Measurements from ENCODE around the gene SLC35E2B. TPM values are rescaled to one million over a fixed set of nuclear protein-coding genes. Genes with fewer than 3 reads are reported as not detected.
A peak's percentile ranks its signal among the peaks of the same experiment; 100 is the strongest.
"Not testable (repeated sequence)": the region's sequence is repeated elsewhere in the genome, so short reads cannot be mapped to it uniquely, and the experiment has no call there.

Gene SLC35E2B
- polyA plus RNA-seq (ENCODE audit: insufficient read depth in 1 of 5, insufficient read length in 5 of 5, low replicate concordance in 1 of 5) = 10 to 100 TPM; 60.4 to 95.1 (median 90.0) TPM
- long read RNA-seq, donor 1, full-length matches to known transcripts = 17 of 34 reads
- long read RNA-seq, donor 1, partial matches to known transcripts = 12 of 34 reads
- long read RNA-seq, donor 1, other reads (novel, unspliced or antisense) = 5 of 34 reads
- long read RNA-seq, donor 2, full-length matches to known transcripts = 4 of 4 reads
- long read RNA-seq, donor 2, partial matches to known transcripts = 0 of 4 reads
- long read RNA-seq, donor 2, other reads (novel, unspliced or antisense) = 0 of 4 reads
- long read RNA-seq, donor 3, full-length matches to known transcripts = 6 of 17 reads
- long read RNA-seq, donor 3, partial matches to known transcripts = 0 of 17 reads
- long read RNA-seq, donor 3, other reads (novel, unspliced or antisense) = 11 of 17 reads
- long read RNA-seq, donor 4, full-length matches to known transcripts = 11 of 16 reads
- long read RNA-seq, donor 4, partial matches to known transcripts = 5 of 16 reads
- long read RNA-seq, donor 4, other reads (novel, unspliced or antisense) = 0 of 16 reads
- long read RNA-seq, donor 5, full-length matches to known transcripts = 9 of 53 reads
- long read RNA-seq, donor 5, partial matches to known transcripts = 37 of 53 reads
- long read RNA-seq, donor 5, other reads (novel, unspliced or antisense) = 7 of 53 reads
- long read RNA-seq, donor 6, full-length matches to known transcripts = 11 of 25 reads
- long read RNA-seq, donor 6, partial matches to known transcripts = 8 of 25 reads
- long read RNA-seq, donor 6, other reads (novel, unspliced or antisense) = 6 of 25 reads
- long read RNA-seq, donor 7, full-length matches to known transcripts = 10 of 23 reads
- long read RNA-seq, donor 7, partial matches to known transcripts = 13 of 23 reads
- long read RNA-seq, donor 7, other reads (novel, unspliced or antisense) = 0 of 23 reads
- long read RNA-seq, donor 8, full-length matches to known transcripts = 2 of 2 reads
- long read RNA-seq, donor 8, partial matches to known transcripts = 0 of 2 reads
- long read RNA-seq, donor 8, other reads (novel, unspliced or antisense) = 0 of 2 reads

GRCh38 chr1:1692714-1693647 lies at the start of gene SLC35E2B:
SLC35E2B (minus strand) TSS chr1:1692795; CDS start chr1:1676699, 16,096 bp downstream.
- peak; percentile 90 to 96 for DNase-seq

- DNase-seq = not testable (repeated sequence)
These were observed 48.4 kb upstream of the SLC35E2B start for GRCh38 chr1:1741013-1741412.

- DNase-seq = not testable (repeated sequence)
These were observed 46.3 kb upstream of the SLC35E2B start for GRCh38 chr1:1738799-1739337.

GRCh38 chr1:1737675-1738590 lies 45.3 kb upstream of the SLC35E2B start:
- DNase-seq = not testable (repeated sequence)

- no peak for DNase-seq
These were observed 39.8 kb upstream of the SLC35E2B start for GRCh38 chr1:1732381-1732780.

GRCh38 chr1:1730870-1731269 lies 38.3 kb upstream of the SLC35E2B start:
- no peak for DNase-seq

- not testable (repeated sequence) for DNase-seq
These were observed 37.6 kb upstream of the SLC35E2B start for GRCh38 chr1:1730230-1730629.

- DNase-seq = not testable (repeated sequence)
These were observed 36.7 kb upstream of the SLC35E2B start for GRCh38 chr1:1729116-1729816.

GRCh38 chr1:1728308-1729005 lies 35.9 kb upstream of the SLC35E2B start:
- not testable (repeated sequence) for DNase-seq

- not testable (repeated sequence) for DNase-seq
These were observed 34.6 kb upstream of the SLC35E2B start for GRCh38 chr1:1727131-1727651.

GRCh38 chr1:1726088-1726487 lies 33.5 kb upstream of the SLC35E2B start:
- DNase-seq = not testable (repeated sequence)

- DNase-seq = peak; percentile 97 to 99
These were observed 31.7 kb upstream of the SLC35E2B start, which contains the start of gene CDK11A for GRCh38 chr1:1724035-1724864. CDK11A (minus strand) TSS chr1:1724357; CDS start chr1:1722818, 1,539 bp downstream.

- DNase-seq = no peak
These were observed 28.6 kb upstream of the SLC35E2B start for GRCh38 chr1:1721201-1721600.

- not testable (repeated sequence) for DNase-seq
These were observed 22.7 kb upstream of the SLC35E2B start for GRCh38 chr1:1715109-1715883.

- DNase-seq = not testable (repeated sequence)
These were observed 15.3 kb upstream of the SLC35E2B start for GRCh38 chr1:1707897-1708296.

- DNase-seq = not testable (repeated sequence)
These were observed 14.6 kb upstream of the SLC35E2B start for GRCh38 chr1:1707241-1707640.
